Transverse colon (tissue), 4 donors: ENCODE measurements around the gene CDCA8.

ENCODE experiments used
- EP300 ChIP-seq: sonication (generic); formaldehyde crosslinking; IDR thresholded peaks from one replicate; pipeline ENCODE4 v1.6.1; 2017; ENCODE audit warnings: antibody characterized with exemption, low read depth
- POLR2A ChIP-seq: fragments of 450-650 bp; IDR thresholded peaks from one replicate; pipeline ENCODE4 v1.6.1; 2016; ENCODE audit warnings: antibody characterized with exemption, mild to moderate bottlenecking, moderate library complexity
- POLR2AphosphoS5 ChIP-seq, 3 donors: sonication (generic); formaldehyde crosslinking; IDR thresholded peaks; one replicate each; pipeline ENCODE4 v1.6.1; 2016; ENCODE audit warnings: antibody characterized with exemption in 3 of 3
- TF ChIP-seq, protein P1 (sequence below), 5 experiments: fragments of 200-600 bp in 3 of 5; fragments of 450-650 bp in 2 of 5; sonication (generic) in 3 of 5; IDR thresholded peaks; 1 replicate in 2 of 5; 2 replicates in 3 of 5; pipeline ENCODE4 v1.5.1; 2016 to 2017; ENCODE audit warnings: antibody characterized with exemption in 5 of 5, inconsistent platforms in 3 of 5, mild to moderate bottlenecking in 2 of 5, moderate library complexity in 1 of 5

GRCh38 chr1:37697737-37698136, 5.4 kb downstream of the CDCA8 start:
- TF ChIP-seq POLR2AphosphoS5 (IDR thresholded peaks at IDR 0.05) (no peak), POLR2A (no peak), EP300 (no peak)
- TF ChIP-seq, protein P1, sequence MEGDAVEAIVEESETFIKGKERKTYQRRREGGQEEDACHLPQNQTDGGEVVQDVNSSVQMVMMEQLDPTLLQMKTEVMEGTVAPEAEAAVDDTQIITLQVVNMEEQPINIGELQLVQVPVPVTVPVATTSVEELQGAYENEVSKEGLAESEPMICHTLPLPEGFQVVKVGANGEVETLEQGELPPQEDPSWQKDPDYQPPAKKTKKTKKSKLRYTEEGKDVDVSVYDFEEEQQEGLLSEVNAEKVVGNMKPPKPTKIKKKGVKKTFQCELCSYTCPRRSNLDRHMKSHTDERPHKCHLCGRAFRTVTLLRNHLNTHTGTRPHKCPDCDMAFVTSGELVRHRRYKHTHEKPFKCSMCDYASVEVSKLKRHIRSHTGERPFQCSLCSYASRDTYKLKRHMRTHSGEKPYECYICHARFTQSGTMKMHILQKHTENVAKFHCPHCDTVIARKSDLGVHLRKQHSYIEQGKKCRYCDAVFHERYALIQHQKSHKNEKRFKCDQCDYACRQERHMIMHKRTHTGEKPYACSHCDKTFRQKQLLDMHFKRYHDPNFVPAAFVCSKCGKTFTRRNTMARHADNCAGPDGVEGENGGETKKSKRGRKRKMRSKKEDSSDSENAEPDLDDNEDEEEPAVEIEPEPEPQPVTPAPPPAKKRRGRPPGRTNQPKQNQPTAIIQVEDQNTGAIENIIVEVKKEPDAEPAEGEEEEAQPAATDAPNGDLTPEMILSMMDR (IDR thresholded peaks at IDR 0.05), result no peak
